ENCODE measurements around the gene BMAL2. TPM values are rescaled to one million over a fixed set of nuclear protein-coding genes. Genes with fewer than 3 reads are reported as not detected.
A peak's percentile ranks its signal among the peaks of the same experiment; 100 is the strongest.

BMAL2 gene
- total and polyA plus RNA-seq, 7 donors: 2.4 to 6.2 (median 4.2) TPM

- Histone ChIP-seq H3K4me1 (peaks cover 0 to 40% (median 33%) of the 10 kb centered on the region in 4 donors), H3K27ac (peak overlapping the region in 3 of 4 donors; percentile 25 to 73 (median 64)), H3K9me3 (no peaks in the 10 kb centered on the region), H3K27me3 (no peaks in the 10 kb centered on the region), H3K36me3 (peaks cover 3 to 51% (median 6%) of the 10 kb centered on the region in 4 donors), H3K4me3 (no peak overlapping the region)
- TF ChIP-seq POLR2AphosphoS5 (IDR thresholded peaks at IDR 0.05) (no peak), EP300 (IDR thresholded peaks at IDR 0.05) (no peak)
- no peak for DNase-seq
- WGBS, 2 donors: 38 to 69% methylated on average over 3 of the region's 3 CpGs
- intact Hi-C loops (cut with DNase I): no loop called here
Measured at GRCh38 chr12:27303139-27304111, 29.2 kb upstream of the BMAL2 start.

- Histone ChIP-seq H3K27ac (peak overlapping the region; percentile 53 to 73 (median 66)), H3K9me3 (no peaks in the 10 kb centered on the region), H3K27me3 (no peaks in the 10 kb centered on the region), H3K4me3 (no peak overlapping the region), H3K36me3 (peaks cover 0 to 48% (median 13%) of the 10 kb centered on the region in 4 donors), H3K4me1 (peaks cover 0 to 34% (median 28%) of the 10 kb centered on the region in 4 donors)
- intact Hi-C loops (cut with DNase I): loop anchor here (5.0 kb wide), 3 partner anchors 163 to 368 kb away; partner anchors contain the start of genes FGFR1OP2, INTS13 and TM7SF3
- DNase-seq: no peak
- WGBS, 2 donors: 82 to 84% methylated on average over 1 of the region's 1 CpG
- TF ChIP-seq POLR2A (IDR thresholded peaks at IDR 0.05): no peak
- TF ChIP-seq POLR2AphosphoS5 (IDR thresholded peaks at IDR 0.05): no peak
- no peak for TF ChIP-seq CTCF (IDR thresholded peaks at IDR 0.05)
- TF ChIP-seq EP300 (IDR thresholded peaks at IDR 0.05): no peak
Measured at GRCh38 chr12:27304856-27305255, 27.8 kb upstream of the BMAL2 start.

GRCh38 chr12:27305673-27306456 lies 26.8 kb upstream of the BMAL2 start:
- Histone ChIP-seq H3K36me3 (peaks cover 0 to 49% (median 17%) of the 10 kb centered on the region in 4 donors), H3K9me3 (no peaks in the 10 kb centered on the region), H3K27me3 (no peaks in the 10 kb centered on the region), H3K27ac (peak overlapping the region; percentile 53 to 73 (median 66)), H3K4me1 (peaks cover 0 to 27% (median 23%) of the 10 kb centered on the region in 4 donors), H3K4me3 (no peak overlapping the region)
- intact Hi-C loops (cut with DNase I): loop anchor here (5.0 kb wide), 3 partner anchors 164 to 369 kb away; partner anchors contain the start of genes FGFR1OP2, INTS13 and TM7SF3
- no peak for DNase-seq
- 21 to 53% methylated on average over 1 of the region's 1 CpG for WGBS, 2 donors
- no peak for TF ChIP-seq POLR2AphosphoS5 (IDR thresholded peaks at IDR 0.05)
- no peak for TF ChIP-seq POLR2A (IDR thresholded peaks at IDR 0.05)
- TF ChIP-seq CTCF (IDR thresholded peaks at IDR 0.05): peak; percentile 13 to 55 (median 25)
- TF ChIP-seq EP300 (IDR thresholded peaks at IDR 0.05): no peak

GRCh38 chr12:27309293-27309994 lies 23.2 kb upstream of the BMAL2 start:
- H3K27me3 ChIP-seq: no peaks in the 10 kb centered on the region
- H3K36me3 ChIP-seq: peaks cover 0 to 59% (median 25%) of the 10 kb centered on the region in 4 donors
- no peak for TF ChIP-seq POLR2AphosphoS5 (IDR thresholded peaks at IDR 0.05)
- TF ChIP-seq CTCF (IDR thresholded peaks at IDR 0.05): no peak
- H3K9me3 ChIP-seq: no peaks in the 10 kb centered on the region
- intact Hi-C loops (cut with DNase I): loop anchor here (5.0 kb wide), 3 partner anchors 167 to 372 kb away; partner anchors contain the start of genes FGFR1OP2, INTS13 and TM7SF3
- 89 to 92% methylated on average over 2 of the region's 2 CpGs for WGBS, 2 donors
- H3K27ac ChIP-seq: peak overlapping the region in 1 of 4 donors; percentile 17
- peaks cover 0 to 38% (median 31%) of the 10 kb centered on the region in 4 donors for H3K4me1 ChIP-seq
- H3K4me3 ChIP-seq: no peak overlapping the region
- DNase-seq: no peak

Measured in sigmoid colon (tissue), 7 donors.